HCT116 (cell line): Measurements from ENCODE around the gene SOS1.

Experiments
- EZH2 ChIP-seq: fragments of 200-600 bp; sonication (generic); IDR thresholded peaks from 2 replicates; pipeline ENCODE4 v1.6.1; 2017; ENCODE audit warnings: antibody characterized with exemption, mixed run types
- POLR2AphosphoS5 ChIP-seq: IDR thresholded peaks from 2 replicates; pipeline ENCODE4 v1.6.1; 2011; ENCODE audit warnings: mild to moderate bottlenecking, low read depth, low read length, moderate library complexity
- SIN3A ChIP-seq: IDR thresholded peaks from 2 replicates; pipeline ENCODE4 v1.6.1; 2012; ENCODE audit warnings: low read depth

DNA sequence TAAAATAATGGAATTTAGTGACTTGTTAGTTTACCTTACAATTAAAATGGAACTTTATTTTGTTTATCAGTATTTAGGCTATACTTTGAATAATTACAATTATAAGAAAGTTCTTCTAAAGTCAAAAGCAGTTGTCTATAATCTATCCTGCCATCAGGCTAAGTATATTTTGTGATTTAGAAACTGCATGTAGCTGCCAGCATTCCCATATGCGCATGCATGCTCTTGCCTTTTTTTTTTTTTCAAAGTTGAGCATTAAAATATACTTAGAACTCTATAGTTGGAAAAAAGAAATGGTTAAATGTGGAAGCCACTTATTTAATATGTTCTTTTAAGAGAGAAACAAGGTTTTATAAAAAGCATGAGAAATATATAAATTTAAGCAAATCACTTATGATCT lies 132.1 kb downstream of the SOS1 start:
- TF ChIP-seq EZH2 (no peak), POLR2AphosphoS5 (no peak), SIN3A (no peak)
